Astrocyte (in vitro differentiated cells and primary cell): Measurements from ENCODE around the gene TOP3B. TPM values are rescaled to one million over a fixed set of nuclear protein-coding genes. Genes with fewer than 3 reads are reported as not detected.
"Not testable (repeated sequence)": the region's sequence is repeated elsewhere in the genome, so short reads cannot be mapped to it uniquely, and the experiment has no call there.

ENCODE experiments used
- DNase-seq: peaks from one replicate; pipeline ENCODE4 v3.0.0-alpha.2; 2010; ENCODE audit warnings: low read depth
- FAIRE-seq: peaks from 2 replicates; lab custom pipeline; 2011; peaks lifted over from hg19 to GRCh38; lab: Jason Lieb, UNC
- H2AFZ ChIP-seq: 2 replicates; pipeline ENCODE4 v1.6.0; 2012; ENCODE audit warnings: low read depth, low read length, inconsistent platforms
- H3K27ac ChIP-seq: 2 replicates; pipeline ENCODE4 v1.5.1; 2011; ENCODE audit warnings: low read depth, low read length, inconsistent platforms
- H3K27me3 ChIP-seq: 2 replicates; pipeline ENCODE4 v1.6.0; 2011; ENCODE audit warnings: low read length, inconsistent platforms; ENCODE audit not compliant: insufficient read depth
- H3K36me3 ChIP-seq: 2 replicates; pipeline ENCODE4 v1.5.1; 2011; ENCODE audit warnings: low read length, inconsistent platforms; ENCODE audit not compliant: insufficient read depth
- H3K4me1 ChIP-seq: 2 replicates; pipeline ENCODE4 v1.5.1; 2011; ENCODE audit warnings: low read length, inconsistent platforms; ENCODE audit not compliant: insufficient read depth
- H3K4me2 ChIP-seq: 2 replicates; pipeline ENCODE4 v1.6.0; 2012; ENCODE audit warnings: low read length, inconsistent platforms
- H3K4me3 ChIP-seq: 2 replicates; pipeline ENCODE4 v1.5.1; 2011; ENCODE audit warnings: low read depth, mild to moderate bottlenecking, low read length, inconsistent platforms; ENCODE audit not compliant: insufficient read depth
- H3K79me2 ChIP-seq: 2 replicates; pipeline ENCODE4 v1.6.0; 2012; ENCODE audit warnings: mild to moderate bottlenecking, low read length, inconsistent platforms; ENCODE audit not compliant: insufficient read depth
- H3K9ac ChIP-seq: 2 replicates; pipeline ENCODE4 v1.6.0; 2012; ENCODE audit warnings: mild to moderate bottlenecking, low read length, inconsistent platforms
- H3K9me3 ChIP-seq: 2 replicates; pipeline ENCODE4 v1.5.1; 2012; ENCODE audit warnings: low read depth, mild to moderate bottlenecking, low read length, inconsistent platforms; ENCODE audit not compliant: insufficient read depth
- H4K20me1 ChIP-seq: 2 replicates; pipeline ENCODE4 v1.6.0; 2012; ENCODE audit warnings: low read length, inconsistent platforms; ENCODE audit not compliant: insufficient read depth
- H3K27ac Mint-ChIP-seq: one replicate; pipeline ENCODE4 v1.8.0; 2021; ENCODE audit warnings: mild to moderate bottlenecking, mixed read lengths; ENCODE audit not compliant: unreplicated experiment
- H3K27me3 Mint-ChIP-seq: one replicate; pipeline ENCODE4 v1.8.0; 2021; ENCODE audit warnings: low read depth, mixed read lengths; ENCODE audit not compliant: unreplicated experiment
- H3K36me3 Mint-ChIP-seq: one replicate; pipeline ENCODE4 v1.8.0; 2021; ENCODE audit warnings: low read depth, mixed read lengths; ENCODE audit not compliant: unreplicated experiment
- H3K4me1 Mint-ChIP-seq: one replicate; pipeline ENCODE4 v1.8.0; 2021; ENCODE audit warnings: low read depth, mixed read lengths; ENCODE audit not compliant: unreplicated experiment
- H3K4me3 Mint-ChIP-seq: one replicate; pipeline ENCODE4 v1.8.0; 2021; ENCODE audit warnings: mild to moderate bottlenecking, moderate library complexity, mixed read lengths; ENCODE audit not compliant: unreplicated experiment
- H3K9me3 Mint-ChIP-seq: one replicate; pipeline ENCODE4 v1.8.0; 2021; ENCODE audit warnings: mild to moderate bottlenecking, mixed read lengths; ENCODE audit not compliant: unreplicated experiment
- EZH2 ChIP-seq: IDR thresholded peaks from 2 replicates; pipeline ENCODE4 v1.6.1; 2012; ENCODE audit warnings: mild to moderate bottlenecking, low read length, inconsistent platforms; ENCODE audit not compliant: insufficient read depth
- total RNA-seq: library from RNA; stranded (reverse); gene quantifications from 2 replicates; pipeline ENCODE4 v1.2.1, GENCODE V29; 2021
- TF ChIP-seq, protein P1 (sequence below): IDR thresholded peaks from 2 replicates; pipeline ENCODE4 v1.5.1; 2011; ENCODE audit warnings: low read depth, mild to moderate bottlenecking, inconsistent platforms, low read length, moderate library complexity; ENCODE audit not compliant: insufficient read depth

Gene TOP3B
- total RNA-seq, 1 donor from 2014 or later: 37.3 TPM

- no peak overlapping the region for H3K27ac Mint-ChIP-seq
- Histone ChIP-seq H3K79me2 (no peaks in the 10 kb centered on the region), H3K4me2 (no peak overlapping the region), H4K20me1 (no peaks in the 10 kb centered on the region), H3K27me3 (no peaks in the 10 kb centered on the region), H3K4me1 (no peaks in the 10 kb centered on the region), H3K36me3 (no peaks in the 10 kb centered on the region), H2AFZ (no peak overlapping the region), H3K9me3 (no peaks in the 10 kb centered on the region), H3K9ac (no peak overlapping the region), H3K27ac (no peak overlapping the region), H3K4me3 (no peak overlapping the region)
- TF ChIP-seq EZH2: no peak
- TF ChIP-seq, protein P1, sequence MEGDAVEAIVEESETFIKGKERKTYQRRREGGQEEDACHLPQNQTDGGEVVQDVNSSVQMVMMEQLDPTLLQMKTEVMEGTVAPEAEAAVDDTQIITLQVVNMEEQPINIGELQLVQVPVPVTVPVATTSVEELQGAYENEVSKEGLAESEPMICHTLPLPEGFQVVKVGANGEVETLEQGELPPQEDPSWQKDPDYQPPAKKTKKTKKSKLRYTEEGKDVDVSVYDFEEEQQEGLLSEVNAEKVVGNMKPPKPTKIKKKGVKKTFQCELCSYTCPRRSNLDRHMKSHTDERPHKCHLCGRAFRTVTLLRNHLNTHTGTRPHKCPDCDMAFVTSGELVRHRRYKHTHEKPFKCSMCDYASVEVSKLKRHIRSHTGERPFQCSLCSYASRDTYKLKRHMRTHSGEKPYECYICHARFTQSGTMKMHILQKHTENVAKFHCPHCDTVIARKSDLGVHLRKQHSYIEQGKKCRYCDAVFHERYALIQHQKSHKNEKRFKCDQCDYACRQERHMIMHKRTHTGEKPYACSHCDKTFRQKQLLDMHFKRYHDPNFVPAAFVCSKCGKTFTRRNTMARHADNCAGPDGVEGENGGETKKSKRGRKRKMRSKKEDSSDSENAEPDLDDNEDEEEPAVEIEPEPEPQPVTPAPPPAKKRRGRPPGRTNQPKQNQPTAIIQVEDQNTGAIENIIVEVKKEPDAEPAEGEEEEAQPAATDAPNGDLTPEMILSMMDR: no peak
- FAIRE-seq (no peak), DNase-seq (no peak)
- no peaks in the 10 kb centered on the region for H3K36me3 Mint-ChIP-seq
- H3K4me1 Mint-ChIP-seq: peaks cover 4% of the 10 kb centered on the region
- no peaks in the 10 kb centered on the region for H3K27me3 Mint-ChIP-seq
- no peaks in the 10 kb centered on the region for H3K9me3 Mint-ChIP-seq
- no peak overlapping the region for H3K4me3 Mint-ChIP-seq
These were observed 66.8 kb downstream of the TOP3B start for GRCh38 chr22:21915624-21916308.

- H3K4me1 Mint-ChIP-seq, H2AFZ ChIP-seq, DNase-seq, H3K27ac ChIP-seq, H3K9ac ChIP-seq, H3K27ac Mint-ChIP-seq, H3K9me3 ChIP-seq, H3K4me1 ChIP-seq, H3K36me3 Mint-ChIP-seq, H4K20me1 ChIP-seq, H3K4me3 Mint-ChIP-seq, H3K4me3 ChIP-seq, FAIRE-seq, H3K79me2 ChIP-seq, H3K4me2 ChIP-seq, H3K27me3 Mint-ChIP-seq, H3K9me3 Mint-ChIP-seq, H3K36me3 ChIP-seq, H3K27me3 ChIP-seq: not testable (repeated sequence)
These were observed 68.4 kb downstream of the TOP3B start for GRCh38 chr22:21914033-21914642.

DNA sequence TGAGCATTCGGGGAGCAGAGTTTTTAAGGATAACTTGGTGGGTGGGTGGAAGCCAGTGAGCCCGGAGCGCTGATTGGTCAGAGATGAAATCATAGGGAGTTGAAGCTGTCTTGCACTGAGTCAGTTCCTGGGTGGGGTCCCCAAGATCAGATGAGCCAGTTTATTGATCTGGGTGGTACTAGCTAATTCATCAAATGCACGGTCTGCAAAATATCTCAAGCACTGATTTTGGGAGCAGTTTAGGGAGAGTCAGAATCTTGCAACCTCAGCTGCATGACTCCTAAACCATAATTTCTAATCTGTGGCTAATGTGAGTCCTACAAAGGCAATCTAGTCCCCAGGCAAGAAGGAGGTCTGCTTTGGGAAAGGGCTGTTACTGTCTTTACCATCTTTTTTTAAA, 72.2 kb downstream of the TOP3B start:
- H4K20me1 ChIP-seq, H3K36me3 Mint-ChIP-seq, H3K27ac ChIP-seq, H3K4me2 ChIP-seq, H3K4me3 Mint-ChIP-seq, H3K27ac Mint-ChIP-seq, H3K9me3 Mint-ChIP-seq, H3K79me2 ChIP-seq, H3K4me3 ChIP-seq, H3K4me1 ChIP-seq, H2AFZ ChIP-seq, H3K27me3 Mint-ChIP-seq, DNase-seq, H3K9me3 ChIP-seq, FAIRE-seq, H3K4me1 Mint-ChIP-seq, H3K27me3 ChIP-seq, H3K9ac ChIP-seq, H3K36me3 ChIP-seq: not testable (repeated sequence)
